ENCODE measurements around the gene COL2A1. TPM values are rescaled to one million over a fixed set of nuclear protein-coding genes. Genes with fewer than 3 reads are reported as not detected.
A peak's percentile ranks its signal among the peaks of the same experiment; 100 is the strongest.

The COL2A1 gene
- total RNA-seq: 1 to 10 TPM in 5 of 7 donors, under 1 TPM in 1, not detected in 1; 0.72 to 1.5 (median 1.1) TPM
- polyA plus RNA-seq: under 1 TPM; 0.05 to 0.30 TPM
- long read RNA-seq, donor 1: 0 reads
- long read RNA-seq, donor 2: 0 reads
- long read RNA-seq, donor 3, full-length matches to known transcripts: 1 of 3 reads
- long read RNA-seq, donor 3, partial matches to known transcripts: 2 of 3 reads
- long read RNA-seq, donor 3, other reads (novel, unspliced or antisense): 0 of 3 reads

GRCh38 chr12:48004053-48004941 lies at the start of gene COL2A1:
TSS of gene COL2A1 (minus strand) at chr12:48004476. CDS start at chr12:48004321, 155 bp downstream.
- Histone ChIP-seq H3K36me3 (no peaks in the 10 kb centered on the region), H3K4me3 (peak within 1 kb of the TSS; percentile 19), H3K4me1 (ENCODE audit: insufficient read depth) (peaks cover 13% of the 10 kb centered on the region), H3K27me3 (peaks cover 3% of the 10 kb centered on the region), H3K27ac (no peak within 1 kb of the TSS), H3K9me3 (no peaks in the 10 kb centered on the region)
- intact Hi-C loops (cut with DNase I): no loop called here
- DNase-seq: no peak
- no peak for TF ChIP-seq CTCF (IDR thresholded peaks at IDR 0.05)
- no peak for TF ChIP-seq EP300 (IDR thresholded peaks at IDR 0.05)
- no peak for TF ChIP-seq POLR2A (IDR thresholded peaks at IDR 0.05)
- 1% methylated on average over 46 to 83 of the region's 83 CpGs for WGBS, 3 donors

- 97 to 99% (median 99%) methylated on average over 4 of the region's 4 CpGs for WGBS, 3 donors
- TF ChIP-seq EP300 (IDR thresholded peaks at IDR 0.05) (no peak), CTCF (IDR thresholded peaks at IDR 0.05) (no peak), POLR2A (IDR thresholded peaks at IDR 0.05) (no peak)
- Histone ChIP-seq H3K4me3 (no peak overlapping the region), H3K27ac (no peak overlapping the region), H3K27me3 (no peaks in the 10 kb centered on the region), H3K9me3 (no peaks in the 10 kb centered on the region), H3K36me3 (no peaks in the 10 kb centered on the region), H3K4me1 (ENCODE audit: insufficient read depth) (no peaks in the 10 kb centered on the region)
- intact Hi-C loops (cut with DNase I): no loop called here
- no peak for DNase-seq
Observed at GRCh38 chr12:48053883-48054282, 49.6 kb upstream of the COL2A1 start.

- TF ChIP-seq POLR2A (IDR thresholded peaks at IDR 0.05) (no peak), CTCF (IDR thresholded peaks at IDR 0.05) (no peak), EP300 (IDR thresholded peaks at IDR 0.05) (no peak)
- Histone ChIP-seq H3K9me3 (no peaks in the 10 kb centered on the region), H3K27ac (no peak overlapping the region), H3K36me3 (no peaks in the 10 kb centered on the region), H3K4me1 (ENCODE audit: insufficient read depth) (no peaks in the 10 kb centered on the region), H3K4me3 (no peak overlapping the region), H3K27me3 (no peaks in the 10 kb centered on the region)
- intact Hi-C loops (cut with DNase I): no loop called here
- 78 to 84% (median 82%) methylated on average over 3 of the region's 3 CpGs for WGBS, 3 donors
- DNase-seq: no peak
Observed at GRCh38 chr12:48053122-48053521, 48.8 kb upstream of the COL2A1 start.

- intact Hi-C loops (cut with DNase I): no loop called here
- no peaks in the 10 kb centered on the region for H3K36me3 ChIP-seq
- 97 to 99% (median 98%) methylated on average over 2 of the region's 2 CpGs for WGBS, 3 donors
Observed at GRCh38 chr12:48051681-48052080, 47.4 kb upstream of the COL2A1 start.

More at GRCh38 chr12:48051681-48052080, 47.4 kb upstream of the COL2A1 start:
- no peak for DNase-seq
- TF ChIP-seq CTCF (IDR thresholded peaks at IDR 0.05) (no peak), POLR2A (IDR thresholded peaks at IDR 0.05) (no peak), EP300 (IDR thresholded peaks at IDR 0.05) (no peak)
- Histone ChIP-seq H3K27me3 (no peaks in the 10 kb centered on the region), H3K4me1 (ENCODE audit: insufficient read depth) (no peaks in the 10 kb centered on the region), H3K9me3 (no peaks in the 10 kb centered on the region), H3K4me3 (no peak overlapping the region), H3K27ac (no peak overlapping the region)
